GM18520 (cell line): ENCODE measurements around the gene PHF3.

Source experiments
- ATAC-seq: cut with Tn5 transposase; IDR thresholded peaks from one replicate; pipeline ENCODE4 v1.9.1; 2021; ENCODE audit not compliant: unreplicated experiment

PHF3 gene

DNA sequence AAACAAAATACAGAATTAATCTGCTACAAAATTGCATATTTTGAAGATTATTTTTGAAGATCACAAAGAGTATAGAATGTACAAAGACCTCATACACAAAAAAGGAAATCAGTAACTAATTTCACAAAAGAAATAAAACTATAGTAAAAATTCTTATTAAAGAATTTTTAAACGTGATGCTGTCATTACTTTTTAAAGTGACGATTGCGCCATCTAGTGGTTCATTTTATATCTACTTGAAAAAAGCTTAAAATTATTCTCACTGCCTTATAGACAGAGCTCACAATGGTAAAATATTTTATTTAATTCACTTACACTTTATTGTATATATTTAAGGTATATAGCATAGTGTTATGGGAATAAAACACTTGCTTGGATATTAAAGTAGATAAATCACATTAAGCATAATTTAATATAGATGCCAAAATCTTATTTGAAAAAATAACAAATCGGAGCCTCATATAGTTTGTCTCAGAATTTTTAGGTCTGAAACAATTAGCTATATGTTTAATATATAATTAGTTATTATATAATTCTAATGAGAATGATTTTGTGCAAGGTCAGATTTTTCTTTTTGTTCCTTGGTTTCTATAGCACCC is 128.8 kb downstream of the PHF3 start:
- ATAC-seq: no peak
